HG03060 (cell line): ENCODE measurements around the gene LRCH3.

Experiments used
- ATAC-seq: cut with Tn5 transposase; IDR thresholded peaks from one replicate; pipeline ENCODE4 v1.9.1; 2021; ENCODE audit warnings: low read depth, moderate number of reproducible peaks; ENCODE audit not compliant: unreplicated experiment

Gene LRCH3

GRCh38 chr3:197791113-197791891 is at the start of gene LRCH3:
Gene LRCH3 (plus strand): TSS chr3:197791254. CDS start chr3:197791279, 25 bp downstream.
- ATAC-seq, result peak; percentile 34

- no peak for ATAC-seq
Measured at GRCh38 chr3:197742787-197743186, 48.3 kb upstream of the LRCH3 start.

DNA sequence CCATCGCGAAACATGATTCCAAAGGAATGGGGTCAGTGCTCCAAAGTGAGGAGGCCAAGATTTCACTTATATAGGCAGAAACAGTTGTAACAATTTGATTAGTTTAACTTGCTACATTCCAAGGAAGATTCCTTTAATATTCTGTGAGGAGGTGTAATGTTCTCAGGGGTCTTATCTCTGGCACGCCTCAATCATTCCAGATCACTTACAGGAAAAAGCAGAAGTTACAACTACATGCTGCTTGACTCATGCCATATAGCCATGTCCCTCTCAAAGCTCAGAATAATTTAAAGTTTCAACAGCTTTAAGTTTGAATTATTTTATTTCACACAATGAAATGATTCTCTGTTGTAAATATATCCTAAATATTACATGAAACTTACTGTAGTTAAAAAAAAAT is 44.8 kb upstream of the LRCH3 start:
- ATAC-seq, result no peak

DNA sequence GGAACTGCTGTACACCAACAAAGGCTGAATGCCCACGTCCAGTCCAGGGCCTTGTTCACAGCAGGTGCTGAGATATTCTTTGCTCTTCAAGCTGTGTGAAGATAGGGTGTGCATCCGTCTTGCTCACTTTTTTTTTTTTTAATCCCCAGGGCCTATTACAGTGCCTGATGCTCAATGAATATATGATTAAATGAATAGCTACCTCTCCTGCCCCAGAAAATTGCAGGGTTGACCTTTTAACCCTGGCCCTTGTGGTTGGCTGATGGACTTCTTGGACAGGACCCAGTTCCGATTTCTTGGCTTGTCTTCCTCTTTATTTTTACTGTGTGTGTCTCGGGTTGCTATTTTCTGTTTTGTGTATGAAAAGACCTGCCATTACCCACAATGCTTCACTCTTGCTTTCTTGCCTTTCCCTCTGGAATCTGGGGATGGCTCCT is 44.2 kb upstream of the LRCH3 start:
- no peak for ATAC-seq

DNA sequence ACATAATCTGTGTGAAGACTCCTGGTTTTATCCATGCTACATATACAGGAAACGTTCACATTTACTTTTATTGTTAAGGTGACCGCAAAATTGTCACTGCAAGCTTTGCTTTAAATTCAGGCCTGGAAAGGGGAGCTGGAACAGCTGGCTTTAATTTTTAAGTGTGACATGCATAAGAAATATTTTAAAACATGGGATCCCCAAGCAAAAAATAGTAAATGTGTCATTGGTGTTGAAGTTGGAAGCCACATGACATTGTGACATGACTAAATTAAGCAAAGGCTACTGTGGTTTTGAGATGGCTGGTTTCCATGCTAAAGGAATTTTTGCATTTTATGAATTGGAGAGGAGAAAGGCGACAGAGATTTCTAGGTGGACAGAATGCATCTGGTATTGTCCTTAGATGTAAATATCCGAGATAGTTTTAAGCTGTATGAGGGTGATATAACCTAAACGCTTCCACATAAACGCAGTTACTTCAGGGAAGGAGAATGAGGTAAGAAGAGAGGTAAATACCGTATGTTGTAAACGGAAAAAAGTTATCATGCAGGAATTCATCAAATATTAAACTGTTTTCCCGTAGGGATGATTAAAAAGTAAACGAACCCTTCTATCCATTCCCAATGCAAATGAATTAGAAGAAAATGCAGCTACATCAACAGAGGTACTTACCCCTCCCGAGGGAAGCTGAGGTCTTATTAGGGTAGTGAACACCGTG is 42.3 kb upstream of the LRCH3 start:
- ATAC-seq, result no peak

- ATAC-seq, result no peak
Measured at GRCh38 chr3:197749315-197749600, 41.8 kb upstream of the LRCH3 start.

DNA sequence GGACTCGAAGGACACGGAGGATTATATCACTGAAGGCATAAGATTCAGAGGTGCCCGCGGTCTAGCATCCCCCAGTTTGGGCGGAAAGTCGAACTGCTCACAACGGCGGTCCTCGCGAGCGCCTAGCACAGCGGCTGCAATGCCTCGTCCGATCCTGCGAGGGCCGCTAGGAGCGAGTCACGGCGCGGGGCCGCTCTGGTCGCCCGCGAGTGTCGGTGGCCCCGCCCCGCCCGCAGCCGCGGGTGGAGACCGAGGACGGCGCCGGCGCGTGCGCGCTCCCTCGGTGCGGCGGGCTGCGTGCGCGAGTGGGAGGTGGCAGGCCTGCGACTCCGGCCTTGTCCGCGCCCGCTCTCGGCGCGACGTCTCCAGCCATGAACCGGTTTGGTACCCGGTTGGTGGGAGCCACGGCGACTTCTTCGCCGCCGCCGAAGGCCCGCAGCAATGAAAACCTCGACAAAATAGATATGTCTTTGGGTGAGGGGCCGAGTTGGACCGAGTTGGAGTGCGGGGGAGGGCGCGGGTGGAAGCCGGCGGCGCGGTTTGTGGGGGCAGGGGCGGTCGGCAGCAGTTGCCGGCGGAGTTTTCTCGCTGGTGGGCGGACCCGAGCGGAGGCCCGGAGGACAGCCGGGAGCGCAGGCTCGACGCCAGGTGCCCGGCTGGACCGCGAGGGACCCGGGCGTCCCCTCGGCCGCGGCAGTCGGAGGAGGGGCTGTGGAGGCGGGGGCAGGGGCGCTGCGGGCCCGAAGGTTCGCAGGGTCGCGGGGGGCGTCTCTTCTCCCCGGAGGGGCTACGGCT is 41.3 kb upstream of the LRCH3 start, which contains the start of gene FYTTD1:
TSS of gene FYTTD1 (plus strand) at position 283 of the 795 bp plus-strand sequence. CDS start at position 372, 89 bp downstream.
- ATAC-seq, result no peak

DNA sequence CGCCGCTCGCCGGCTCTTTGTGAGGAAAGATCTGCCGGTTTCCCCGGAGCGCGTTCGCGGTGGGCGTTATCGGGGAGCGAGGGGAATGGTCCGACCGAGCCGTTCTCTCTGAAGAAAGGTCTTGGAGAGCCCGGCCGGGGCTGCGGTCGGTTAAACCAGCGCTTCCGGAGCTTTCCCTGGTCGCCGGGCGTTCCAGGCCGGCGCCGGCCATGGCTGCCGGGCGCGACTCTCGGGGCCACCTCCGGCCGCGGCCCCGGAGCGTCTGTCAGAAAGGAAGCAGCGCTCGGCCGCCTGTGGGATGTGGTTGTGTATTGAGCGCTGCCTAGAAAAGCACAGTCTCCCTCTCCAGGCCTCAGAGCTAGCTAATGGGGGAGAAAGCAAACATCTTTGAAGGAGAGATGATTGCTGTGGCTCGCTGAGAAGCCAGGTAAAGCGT is 40.6 kb upstream of the LRCH3 start:
- ATAC-seq, result no peak

DNA sequence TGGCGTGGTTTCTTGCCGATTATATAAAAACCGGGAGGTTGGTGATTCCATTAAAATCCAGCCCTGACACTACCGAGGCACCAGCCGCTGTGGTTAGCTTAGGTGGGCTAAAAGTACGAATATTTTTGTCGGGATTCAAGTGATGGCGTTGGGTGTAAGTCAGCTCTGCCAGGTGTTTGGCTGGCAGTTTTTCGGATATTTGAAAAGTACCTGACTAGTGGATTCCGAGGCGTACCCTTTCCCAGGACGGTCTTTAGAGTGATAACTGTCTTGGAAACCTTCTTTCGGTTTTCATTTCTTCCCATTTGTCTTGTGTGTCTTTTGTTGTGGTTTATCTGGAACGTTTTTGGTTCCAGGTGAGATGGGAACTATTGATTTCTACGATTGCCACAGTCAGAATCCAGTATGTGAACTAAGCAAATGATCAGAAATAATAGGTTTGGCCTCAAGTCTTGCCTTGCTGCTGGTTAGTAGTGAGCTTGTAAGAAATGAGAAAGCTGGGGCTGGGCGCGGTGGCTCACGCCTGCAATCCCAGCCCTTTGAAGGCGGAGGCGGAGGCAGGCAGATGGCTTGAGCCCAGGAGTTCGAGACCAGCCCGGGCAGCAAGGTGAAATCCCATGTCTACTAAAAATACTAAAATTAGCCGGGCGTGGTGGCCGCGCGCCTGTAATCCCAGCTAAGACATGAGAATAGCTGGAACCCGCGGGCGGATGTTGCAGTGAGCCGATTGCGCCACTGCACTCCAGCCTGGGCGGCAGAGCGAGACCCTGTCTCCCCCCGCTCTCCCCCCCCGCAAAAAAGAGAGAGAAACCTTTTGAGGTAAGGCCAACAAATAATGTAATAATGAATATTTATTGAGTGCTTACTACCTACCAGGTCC is 40.0 kb upstream of the LRCH3 start:
- no peak for ATAC-seq

GRCh38 chr3:197752107-197752506 is 38.9 kb upstream of the LRCH3 start:
- ATAC-seq, result no peak

DNA sequence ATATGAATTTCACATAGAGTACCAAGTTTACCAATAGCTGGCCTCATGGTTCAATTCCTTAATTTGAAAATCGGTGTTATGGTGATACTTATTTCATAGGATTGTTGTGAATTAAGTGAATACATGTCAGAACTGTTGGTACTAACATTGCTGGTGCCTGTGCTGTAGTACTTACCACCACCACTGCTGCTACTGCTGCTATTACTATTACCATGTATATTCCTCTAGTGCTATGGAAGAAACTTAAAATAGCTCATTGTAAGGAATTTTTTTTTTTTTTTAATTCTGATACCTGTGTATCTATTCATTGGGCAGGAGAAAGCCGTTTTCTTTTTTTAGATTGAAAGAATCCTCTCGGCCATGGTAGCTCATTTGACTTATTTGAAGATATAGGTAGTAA is 37.8 kb upstream of the LRCH3 start:
- no peak for ATAC-seq

DNA sequence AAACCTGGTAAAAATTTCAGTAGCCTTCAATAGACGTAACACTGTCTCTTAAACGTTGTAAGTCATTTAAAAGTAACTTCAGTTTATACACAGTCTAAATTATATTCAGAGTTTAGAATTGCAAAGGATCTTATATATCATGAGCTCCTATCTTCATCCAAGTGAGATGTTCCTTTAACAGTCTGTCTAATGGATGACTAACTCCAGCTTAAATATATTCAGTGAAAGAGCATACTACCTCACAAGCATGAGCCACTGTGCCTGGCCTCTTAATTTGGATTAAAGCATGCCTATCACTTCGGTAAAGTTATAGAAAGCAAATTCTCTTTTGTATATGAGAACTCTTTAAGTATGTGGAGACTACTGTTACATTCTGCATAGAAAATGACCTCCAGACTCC is 34.4 kb upstream of the LRCH3 start:
- no peak for ATAC-seq

DNA sequence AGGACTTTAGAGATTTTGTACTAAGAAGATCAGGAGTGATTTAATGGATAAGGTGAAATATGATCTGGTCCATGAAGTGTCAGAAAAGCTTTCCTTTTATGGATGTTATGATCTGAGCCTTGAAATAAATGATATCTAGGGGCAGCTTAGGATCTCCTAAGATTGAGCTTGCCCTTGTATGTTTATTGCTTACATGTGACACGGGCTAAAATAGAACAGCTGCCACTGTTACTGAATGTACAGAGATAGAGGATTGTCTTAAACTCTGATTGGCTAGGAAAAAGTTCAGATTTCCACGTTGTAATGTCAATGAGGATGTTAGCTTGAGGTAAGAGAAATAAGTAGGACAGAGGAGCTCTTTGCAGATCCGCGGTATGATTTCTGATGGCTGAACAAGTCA is 32.5 kb upstream of the LRCH3 start:
- ATAC-seq, result no peak

DNA sequence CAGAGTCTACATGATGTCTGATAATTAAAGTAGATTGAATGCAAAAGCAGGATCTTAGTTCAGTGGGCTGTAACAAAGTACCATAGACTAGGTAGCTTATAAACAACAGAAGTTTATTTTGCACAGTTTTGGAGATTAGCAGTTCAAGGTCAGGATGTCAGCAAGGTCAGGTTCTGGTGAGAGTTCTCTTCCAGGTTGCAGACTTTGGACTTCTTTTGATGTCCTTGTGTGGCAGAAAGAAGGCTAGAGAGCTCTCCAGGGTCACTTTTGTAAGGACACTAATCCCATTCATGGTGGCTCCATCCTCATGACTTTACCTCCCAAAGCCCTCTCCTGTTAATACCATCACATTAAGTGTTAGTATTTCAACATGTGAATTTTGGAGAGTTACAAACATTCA is 29.3 kb upstream of the LRCH3 start:
- ATAC-seq, result no peak

GRCh38 chr3:197775317-197775716 is 15.7 kb upstream of the LRCH3 start:
- ATAC-seq, result no peak

DNA sequence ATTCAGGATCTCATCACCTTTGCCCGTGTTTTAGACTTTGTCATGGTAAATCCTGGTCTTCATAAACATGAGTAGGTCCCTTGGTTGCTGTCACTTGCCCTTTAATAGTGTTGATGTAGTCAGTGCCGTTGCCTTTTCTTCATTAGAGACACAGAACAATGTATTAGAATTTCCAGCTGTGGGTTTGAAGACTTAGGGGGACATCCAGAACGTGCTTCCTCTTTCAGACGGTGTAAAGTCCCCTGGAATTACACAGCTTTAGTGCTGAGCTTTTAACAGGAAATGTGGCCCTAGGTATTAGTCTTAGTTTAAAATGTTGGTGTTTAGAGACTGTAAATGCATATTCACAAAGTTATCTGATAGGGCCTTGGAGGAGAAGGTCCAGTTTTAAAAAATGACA is 8.8 kb upstream of the LRCH3 start:
- ATAC-seq, result no peak

- ATAC-seq, result no peak
Measured at GRCh38 chr3:197784019-197784585, 7.0 kb upstream of the LRCH3 start.

GRCh38 chr3:197787412-197787811 is 3.6 kb upstream of the LRCH3 start:
- ATAC-seq, result no peak

GRCh38 chr3:197789309-197789708 is 1.7 kb upstream of the LRCH3 start:
- ATAC-seq, result no peak

- no peak for ATAC-seq
Measured at GRCh38 chr3:197790033-197790432, 1.0 kb upstream of the LRCH3 start.
